ENCODE measurements around the gene TMC1.

The TMC1 gene

DNA sequence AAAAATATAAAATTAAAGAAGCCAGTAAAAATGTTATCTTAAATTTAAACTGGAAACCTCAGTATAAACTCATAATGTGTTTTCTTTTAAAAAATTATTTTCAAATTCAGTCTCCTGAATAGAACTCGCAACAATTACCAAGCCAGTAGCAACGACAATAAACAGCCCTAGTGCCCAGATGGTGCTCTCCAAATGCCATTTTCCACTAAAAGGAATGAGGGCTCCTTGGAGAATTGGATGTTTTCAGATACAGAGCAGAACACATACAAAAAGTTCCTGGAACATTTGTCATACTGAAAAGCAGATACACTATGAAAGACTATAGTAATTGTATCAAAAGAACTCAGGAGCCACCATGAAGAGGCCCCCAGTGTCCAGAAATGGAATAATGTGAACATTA is 97.4 kb downstream of the TMC1 start:
- DNase-seq: no peak

DNA sequence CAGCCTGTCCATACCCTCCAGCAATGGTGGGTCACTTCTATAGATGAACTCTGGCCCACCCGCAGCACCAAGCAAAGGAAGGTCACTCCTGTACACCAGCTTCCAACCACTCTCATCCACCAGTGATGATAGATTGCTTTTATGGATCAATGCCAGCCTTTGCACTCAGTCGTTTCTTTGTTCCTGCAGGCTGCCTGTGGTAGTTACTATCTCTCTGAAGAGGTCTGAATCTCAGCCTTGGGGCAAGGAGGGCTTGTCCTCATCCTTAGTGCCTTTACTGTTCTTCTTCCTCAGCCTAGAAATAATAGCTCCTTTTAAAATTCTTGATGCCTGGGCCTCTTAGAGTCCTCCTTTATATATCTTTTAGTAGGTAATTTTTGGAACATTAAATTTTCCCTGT is 100.8 kb downstream of the TMC1 start:
- no peak for DNase-seq

DNA sequence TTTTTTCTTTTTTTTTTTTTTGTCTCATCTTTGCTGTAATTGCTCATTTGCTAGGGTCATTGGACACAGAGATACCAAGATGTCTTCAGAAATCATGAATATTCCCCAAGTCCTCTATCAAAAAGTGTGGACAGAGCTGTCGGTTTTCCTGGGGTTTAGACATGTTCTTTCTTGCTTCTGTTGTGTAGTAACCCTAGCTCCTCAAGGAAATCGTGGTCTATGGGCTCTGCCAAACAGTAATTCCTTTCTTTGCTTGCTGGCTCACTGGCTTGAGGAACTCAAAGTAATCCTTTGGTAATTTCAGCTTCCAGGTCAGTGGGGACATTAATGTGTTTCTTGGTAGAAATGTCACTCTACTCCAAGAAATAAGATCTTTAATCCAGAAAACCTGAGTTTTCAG is 101.7 kb downstream of the TMC1 start:
- no peak for DNase-seq

DNA sequence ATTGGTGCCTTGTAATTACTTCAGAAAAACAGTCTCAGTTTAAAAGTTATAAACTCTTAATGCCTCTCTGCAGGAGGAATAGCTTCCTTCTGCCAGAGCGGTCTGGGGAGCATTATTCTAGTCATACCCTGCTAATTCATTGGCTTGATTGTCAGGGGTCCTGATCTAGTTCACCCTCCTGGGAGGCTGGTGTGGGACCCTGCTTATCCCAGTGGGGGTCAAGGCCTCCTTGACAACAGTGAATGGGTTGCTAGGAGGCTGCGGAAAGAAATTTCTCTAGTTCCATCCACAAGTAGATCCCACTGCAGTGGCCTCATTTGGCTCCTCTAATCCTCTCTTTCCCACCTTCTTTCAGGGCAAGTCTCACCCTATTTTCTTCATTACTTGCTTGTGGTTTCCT is 105.7 kb downstream of the TMC1 start:
- DNase-seq: no peak

DNA sequence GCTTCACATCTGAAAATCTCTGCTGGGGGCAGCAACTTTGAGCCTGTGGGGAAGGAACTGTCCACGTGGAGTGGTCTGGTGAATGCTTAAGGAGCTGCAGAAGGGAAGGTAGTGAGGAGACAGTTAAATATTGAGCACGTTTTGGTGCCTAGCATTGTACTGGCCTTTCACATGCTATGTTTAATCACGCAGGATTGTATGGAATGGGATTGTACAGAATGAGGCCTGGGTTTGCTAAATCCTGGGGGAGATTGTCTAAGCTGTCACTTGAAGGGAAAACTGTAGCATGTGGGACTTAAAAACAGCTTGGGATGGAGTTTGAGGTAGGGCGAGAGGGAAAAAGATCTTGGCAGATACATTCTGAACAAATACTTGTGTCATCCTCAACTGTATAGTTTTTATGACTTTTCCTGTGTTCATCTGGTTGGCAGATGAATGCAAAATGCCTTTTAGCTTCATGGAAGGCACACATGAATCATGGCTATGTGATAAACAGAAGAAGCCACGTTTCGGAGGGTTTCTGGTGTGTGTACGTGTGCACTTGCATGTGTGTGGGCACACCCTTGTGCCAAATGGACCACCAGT is 106.6 kb downstream of the TMC1 start:
- no peak for DNase-seq

DNA sequence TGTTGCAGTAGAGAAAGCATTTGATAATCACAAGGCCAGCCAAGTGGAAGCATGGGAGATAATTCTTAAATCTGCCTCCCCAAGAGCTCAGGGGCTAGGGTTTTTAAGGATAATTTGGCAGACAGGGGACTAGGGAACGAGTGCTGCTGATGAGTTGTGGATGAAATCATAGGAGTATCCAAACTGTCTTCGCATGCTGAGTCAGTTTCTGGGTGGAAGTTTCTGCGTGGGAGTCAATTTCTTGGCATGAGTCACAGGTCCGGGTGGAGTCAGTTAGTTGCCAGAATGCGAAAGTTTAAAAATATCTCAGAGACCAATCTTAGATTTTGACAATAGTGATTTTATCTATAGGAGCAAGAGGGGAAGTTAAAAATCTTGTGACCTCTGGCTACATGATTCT is 112.6 kb downstream of the TMC1 start:
- no peak for DNase-seq

DNA sequence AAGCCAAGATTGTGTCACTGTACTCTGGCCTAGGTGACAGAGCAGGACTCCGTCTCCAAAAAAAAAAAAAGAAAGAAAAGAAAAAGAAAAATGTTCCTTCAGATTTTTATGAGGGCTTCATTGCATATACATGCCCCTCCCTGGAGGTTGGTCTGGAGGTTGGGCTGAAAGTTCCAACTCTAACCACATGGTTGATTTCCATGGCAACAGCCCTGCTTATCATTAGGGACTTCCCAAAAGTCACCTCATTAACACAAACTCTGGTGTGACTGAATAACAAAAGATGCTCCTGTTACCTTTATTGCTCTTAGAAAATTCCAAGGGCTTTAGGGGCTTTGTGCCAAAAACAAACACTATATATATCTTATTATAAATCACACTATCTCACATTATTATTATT is 113.8 kb downstream of the TMC1 start:
- no peak for DNase-seq

DNA sequence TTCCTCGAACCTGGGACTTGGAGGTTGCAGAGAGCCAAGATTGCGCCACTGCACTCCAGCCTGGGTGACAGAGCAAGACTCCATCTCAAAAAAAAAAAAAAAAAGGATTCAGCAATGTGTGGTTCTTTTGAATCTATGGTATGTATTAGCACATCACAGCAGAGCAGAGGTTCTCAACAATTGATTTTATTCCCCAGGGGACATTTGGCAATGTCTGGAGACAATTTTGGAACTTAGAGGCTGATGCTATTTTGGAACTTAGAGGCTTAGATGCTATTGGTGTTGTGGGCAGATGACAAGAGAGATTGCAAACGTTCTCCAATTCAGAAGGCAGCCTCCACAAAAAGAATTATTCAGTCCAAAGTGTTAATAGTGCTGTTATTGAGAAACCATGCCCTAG is 115.2 kb downstream of the TMC1 start:
- DNase-seq: no peak

DNA sequence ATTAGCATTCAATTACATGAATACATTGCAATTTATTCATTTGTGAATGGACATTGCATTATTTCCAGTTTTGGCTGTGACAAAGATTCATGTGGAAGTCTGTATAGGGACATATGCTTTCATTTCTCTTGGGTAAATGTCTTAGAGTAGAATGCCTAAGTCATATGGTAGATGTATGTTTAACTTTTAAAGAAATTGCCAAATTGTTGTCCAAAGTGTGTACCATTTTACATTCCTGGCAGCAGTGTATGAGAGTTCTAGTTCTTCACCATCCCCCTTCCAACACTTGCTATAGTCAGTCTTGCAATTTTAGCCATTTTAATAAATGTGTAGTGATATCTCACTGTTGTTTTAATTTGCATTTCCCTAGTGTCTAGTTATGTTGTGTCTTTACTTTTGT is 122.2 kb downstream of the TMC1 start:
- DNase-seq: no peak

DNA sequence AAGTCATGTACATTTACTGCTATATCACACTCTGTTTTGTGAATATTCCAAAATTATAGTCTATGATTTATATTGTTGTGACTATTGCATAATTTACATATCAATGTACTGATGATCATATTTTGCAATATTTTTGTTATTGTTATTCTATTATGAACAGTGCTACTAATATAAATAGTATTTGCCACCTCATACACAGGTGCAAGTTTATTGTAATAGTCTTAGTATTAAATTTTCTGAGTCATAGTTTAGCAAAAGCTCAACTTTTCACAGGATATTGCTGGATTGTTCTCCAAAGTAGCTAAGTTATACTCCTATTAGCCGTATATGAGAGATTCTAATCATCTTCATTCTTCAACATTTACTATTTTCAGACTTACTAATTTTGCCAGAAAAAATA is 124.7 kb downstream of the TMC1 start:
- no peak for DNase-seq

DNA sequence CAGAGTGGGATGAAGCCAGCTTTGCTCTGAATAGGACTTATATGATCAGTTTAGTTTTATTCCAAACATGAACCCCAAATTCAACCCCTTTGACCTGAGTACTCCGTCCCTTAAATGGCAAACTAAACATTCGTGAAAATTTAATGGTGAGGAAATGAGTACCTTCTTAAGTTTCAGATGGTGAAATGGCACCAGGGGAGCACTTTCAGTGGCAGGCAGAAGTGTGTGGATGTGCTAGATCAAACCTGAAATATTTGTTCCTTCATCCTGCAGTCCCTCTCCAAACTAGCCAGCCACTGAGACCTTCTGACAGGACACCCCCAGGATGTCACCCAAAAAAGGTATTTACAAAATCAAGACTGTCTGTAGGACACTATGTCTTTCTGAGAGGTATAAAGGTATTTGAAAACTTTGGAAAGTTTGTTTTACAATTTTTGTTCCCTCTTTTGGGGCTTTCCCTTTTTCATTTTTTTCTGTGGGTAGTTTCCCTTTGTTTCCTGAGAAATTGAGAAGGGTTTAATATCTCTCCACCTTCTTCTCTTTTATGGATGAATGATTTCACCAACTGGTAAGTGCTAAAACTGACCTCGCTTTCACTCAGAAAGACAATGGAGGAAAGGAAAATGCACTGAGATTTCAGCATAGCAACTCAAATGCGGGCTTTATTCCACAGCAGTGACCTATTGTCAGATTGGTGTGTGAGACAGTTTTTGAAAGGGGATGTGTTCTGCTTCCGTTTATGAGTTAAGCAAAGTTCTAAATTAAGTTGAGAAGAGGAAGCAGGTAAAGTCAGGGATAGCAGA is 127.1 kb downstream of the TMC1 start:
- DNase-seq: no peak

DNA sequence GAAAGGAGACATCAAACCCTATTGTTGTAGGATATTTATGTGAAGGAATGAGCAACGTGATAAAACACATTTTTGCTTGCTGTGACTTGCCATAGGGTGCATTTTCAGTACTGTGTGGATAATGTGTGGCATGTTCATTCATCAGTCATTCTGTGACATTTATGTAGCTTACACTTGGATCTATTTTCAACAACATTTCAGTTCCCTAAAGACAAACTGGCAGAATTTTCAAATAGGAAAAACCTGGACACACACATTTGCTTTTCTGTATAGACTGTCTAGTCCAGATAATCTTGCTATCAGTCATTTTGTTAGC is 127.7 kb downstream of the TMC1 start:
- DNase-seq: no peak

DNA sequence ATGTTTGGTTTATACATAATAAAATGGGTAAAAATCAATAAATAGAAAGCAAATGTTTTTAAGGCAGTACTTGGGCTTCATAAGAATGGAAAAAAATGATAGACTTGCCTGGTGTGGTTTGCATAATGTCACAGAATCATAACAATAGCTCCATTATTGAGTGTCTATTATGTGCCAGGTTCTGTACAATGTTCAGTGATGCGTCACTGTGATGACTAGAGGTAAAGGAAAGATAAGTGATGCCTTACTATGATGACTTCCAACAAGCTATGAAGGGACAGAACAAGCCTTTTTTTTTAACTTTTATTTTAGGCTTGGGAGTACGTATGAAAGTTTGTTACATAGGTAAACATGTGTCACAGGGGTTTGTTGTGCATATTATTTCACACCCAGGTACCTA is 128.8 kb downstream of the TMC1 start:
- no peak for DNase-seq

DNA sequence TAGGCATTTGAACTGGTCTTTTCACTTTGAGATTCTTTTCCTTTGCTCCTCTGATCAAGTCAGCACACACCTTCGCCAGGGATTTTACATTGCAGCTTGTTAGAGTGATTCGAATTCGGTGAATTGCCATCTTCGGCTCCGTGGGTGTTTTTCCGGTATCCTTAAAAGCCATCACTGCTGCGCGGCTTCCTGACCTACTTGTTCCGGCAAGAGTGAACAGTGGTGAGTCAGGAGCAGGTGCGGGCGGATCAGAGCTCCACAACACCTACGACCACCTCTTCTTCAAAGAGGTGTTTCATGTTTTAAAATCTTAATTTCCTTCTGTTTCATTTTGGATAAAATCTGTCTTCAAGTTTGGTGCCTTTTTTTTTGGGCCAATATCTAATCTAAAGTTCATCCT is 134.6 kb downstream of the TMC1 start:
- DNase-seq: no peak

DNA sequence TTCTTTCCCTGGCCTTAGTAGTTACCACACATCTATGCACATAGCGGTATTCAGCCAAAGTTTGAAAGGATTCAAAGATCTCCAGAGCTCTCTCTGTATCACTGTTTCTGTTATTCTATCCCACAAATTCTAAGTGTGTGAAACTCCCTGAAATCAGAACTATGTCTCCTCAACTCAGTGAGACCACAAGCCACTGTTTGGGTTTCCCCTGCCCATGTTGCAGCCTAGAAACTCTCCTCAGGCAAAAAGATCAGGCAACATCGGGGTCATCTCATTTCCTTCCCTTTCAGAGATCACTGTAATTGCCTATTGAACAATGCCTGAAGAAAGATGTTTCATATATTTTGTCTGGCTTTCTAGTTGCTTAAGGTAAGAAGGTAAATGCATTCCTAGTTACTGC is 135.6 kb downstream of the TMC1 start:
- DNase-seq: no peak

DNA sequence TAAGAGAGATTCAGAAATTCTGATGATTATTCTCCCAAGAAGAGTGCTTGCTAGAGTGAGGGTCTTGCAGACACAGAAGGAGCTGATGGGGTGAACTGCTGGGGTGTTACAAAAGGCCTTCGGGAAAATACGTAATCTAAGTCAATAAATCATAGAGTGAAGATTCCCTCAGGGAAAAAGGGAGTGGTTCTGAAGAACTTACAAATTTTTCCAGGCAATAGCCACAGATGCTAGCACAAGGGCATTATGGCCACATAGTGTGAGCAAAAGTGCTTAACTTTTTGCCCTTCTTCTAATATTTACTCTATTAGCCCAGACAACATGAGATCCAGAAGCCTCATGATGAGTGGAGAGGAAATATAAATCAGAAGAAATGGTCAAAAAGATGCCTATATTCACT is 137.3 kb downstream of the TMC1 start:
- DNase-seq: no peak

DNA sequence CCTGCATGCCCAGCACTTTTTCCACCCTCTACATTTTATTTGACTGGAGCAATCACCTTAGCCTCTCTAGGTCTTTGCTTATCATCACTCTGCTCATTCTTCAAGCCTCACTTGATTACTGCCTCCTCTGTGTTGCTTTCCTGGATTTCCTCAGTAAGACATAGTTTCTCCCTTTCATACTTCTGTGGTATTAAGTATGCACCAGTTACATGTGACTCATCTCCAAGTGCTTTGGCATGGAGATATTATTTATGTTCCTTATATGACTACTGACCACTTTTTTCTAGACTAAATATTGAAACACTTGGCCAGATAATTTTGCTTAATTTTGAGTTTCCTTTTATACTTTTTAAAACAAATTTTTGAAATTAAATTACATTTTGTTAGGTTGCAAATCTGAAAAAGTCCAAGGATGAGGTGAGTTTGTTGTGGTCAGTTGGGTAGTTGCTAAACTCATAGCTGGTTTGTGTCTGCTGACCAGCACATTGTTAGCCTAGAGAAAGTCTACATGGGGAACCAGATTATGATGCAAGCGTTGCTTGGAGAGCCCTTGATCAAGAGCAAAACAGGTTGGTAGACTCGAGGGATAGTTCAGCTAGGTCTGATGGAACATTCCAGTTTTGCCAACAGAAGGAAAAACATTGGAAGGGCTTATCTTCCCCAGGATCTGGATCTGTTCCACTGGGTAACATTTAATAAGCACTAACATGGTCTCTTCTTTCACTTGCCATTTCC is 140.2 kb downstream of the TMC1 start:
- DNase-seq: no peak

DNA sequence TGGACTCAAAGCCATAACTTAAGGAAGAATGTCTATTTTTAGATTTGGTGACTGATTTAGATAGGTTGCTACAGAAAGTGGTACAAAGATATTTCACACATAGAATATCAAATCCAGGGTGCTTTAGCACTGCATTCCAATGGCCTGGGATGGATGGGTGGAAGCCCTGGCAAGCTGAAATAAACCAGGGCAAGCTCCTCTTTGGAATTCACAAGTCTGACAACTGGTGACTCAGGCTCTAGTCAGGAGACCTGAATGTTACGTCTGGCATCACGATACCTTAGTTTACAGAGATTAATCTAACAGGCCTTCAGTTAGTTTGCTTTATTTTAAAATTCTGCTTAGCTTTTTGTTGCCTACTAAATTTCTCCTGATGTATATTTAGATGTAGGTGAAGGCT is 144.0 kb downstream of the TMC1 start:
- no peak for DNase-seq

DNA sequence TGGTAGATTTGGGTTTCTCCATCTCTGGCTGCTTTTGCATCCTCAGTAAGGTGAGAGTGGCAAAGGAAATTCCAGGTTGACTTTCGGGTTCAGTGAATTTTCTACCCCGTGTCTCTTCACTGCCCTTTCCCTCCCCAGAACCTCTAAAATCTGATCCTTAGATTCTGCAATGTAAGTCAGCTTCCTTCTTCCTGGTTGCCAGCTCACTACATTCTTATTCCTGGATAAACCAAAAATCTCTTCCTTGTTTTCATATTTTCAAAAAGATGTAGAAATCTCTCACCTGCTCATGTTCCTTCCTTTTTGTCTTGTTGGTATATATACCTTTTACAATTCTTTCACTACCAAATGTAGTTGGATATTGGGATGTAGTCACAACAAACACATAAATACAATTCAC is 145.8 kb downstream of the TMC1 start:
- DNase-seq: no peak

DNA sequence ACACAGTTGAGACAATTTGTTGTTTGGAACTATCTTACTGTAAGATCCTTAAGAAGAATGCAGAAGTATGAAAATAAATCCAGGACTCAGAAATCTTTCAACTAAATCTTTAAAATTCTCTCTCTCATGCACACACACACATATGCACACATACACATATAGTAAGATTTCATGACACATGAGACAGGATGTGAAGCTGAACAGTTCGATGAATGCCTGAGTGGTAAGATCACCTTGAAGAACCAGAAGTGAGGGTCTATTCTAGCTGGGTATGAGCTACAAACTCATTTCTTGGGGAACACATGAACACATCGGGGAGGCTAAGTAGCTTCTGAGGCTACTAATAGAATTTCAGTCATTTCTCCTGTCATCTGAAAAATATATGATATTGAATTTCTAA is 153.6 kb downstream of the TMC1 start:
- no peak for DNase-seq

DNA sequence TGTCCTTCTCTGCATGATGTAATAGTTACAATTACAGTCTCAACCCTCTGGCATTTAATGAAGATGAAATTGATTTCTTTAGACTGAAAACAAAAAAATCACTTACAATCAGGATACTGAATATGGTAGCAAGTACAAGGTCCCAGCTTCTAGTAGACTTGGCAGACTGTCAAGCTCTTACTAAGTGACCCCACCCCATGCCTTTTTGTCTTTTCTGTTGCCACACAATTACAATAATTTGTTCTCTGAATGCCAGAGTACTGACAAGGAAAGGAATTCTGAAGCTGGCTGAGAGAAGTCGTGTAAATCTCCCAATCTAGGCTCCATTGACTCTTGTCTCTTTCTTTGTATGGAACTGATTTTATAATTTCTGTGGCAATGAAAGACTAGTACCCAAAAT is 154.2 kb downstream of the TMC1 start:
- DNase-seq: no peak

DNA sequence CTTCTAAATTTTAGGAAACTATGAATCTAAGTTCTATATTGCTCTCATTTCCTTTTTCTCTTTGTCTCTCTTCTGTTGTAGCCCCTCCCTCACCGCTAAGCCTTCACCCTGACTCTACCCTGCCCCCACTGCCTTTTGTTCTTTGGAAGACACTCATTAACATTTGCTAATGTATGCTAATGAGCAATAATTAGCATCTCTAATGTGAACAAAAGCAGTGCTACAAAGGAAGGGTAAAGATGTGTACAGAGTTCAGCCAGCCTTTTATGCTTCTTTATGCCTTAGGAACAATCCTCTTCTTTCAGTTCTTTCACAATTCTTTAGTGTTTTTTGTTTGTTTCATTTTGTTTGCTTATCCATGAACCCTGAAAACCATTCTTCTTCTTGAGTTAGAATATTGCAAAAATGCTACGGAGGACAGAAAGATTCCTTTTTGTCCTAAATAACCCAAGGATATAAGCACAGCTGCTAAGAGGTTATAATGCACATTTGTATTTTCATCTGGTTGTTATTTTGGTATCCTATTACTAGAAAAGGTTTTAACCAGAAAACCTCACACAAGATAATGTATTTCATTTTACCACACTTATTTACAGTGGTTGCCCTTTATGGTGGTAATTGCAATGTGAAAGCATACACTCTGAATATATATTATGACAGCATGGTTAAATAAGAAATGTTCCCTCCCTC is 159.3 kb downstream of the TMC1 start:
- DNase-seq: no peak

DNA sequence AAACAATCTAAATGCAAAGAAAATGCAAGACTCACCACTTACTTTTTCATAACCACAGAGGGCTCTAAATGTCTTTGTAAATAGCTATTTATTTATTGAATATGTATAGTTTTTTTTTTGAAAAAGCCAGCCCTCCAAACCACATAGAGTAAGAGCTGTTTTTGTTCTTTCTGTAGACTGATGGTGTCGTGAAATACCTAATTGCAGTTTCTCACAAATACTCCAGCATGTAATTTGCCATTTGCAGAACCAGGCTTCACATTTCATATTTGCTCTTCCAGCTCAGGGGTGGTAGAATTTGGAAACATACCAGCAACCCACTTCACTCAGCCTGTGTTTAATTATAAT is 159.8 kb downstream of the TMC1 start:
- peak; percentile 8 for DNase-seq

DNA sequence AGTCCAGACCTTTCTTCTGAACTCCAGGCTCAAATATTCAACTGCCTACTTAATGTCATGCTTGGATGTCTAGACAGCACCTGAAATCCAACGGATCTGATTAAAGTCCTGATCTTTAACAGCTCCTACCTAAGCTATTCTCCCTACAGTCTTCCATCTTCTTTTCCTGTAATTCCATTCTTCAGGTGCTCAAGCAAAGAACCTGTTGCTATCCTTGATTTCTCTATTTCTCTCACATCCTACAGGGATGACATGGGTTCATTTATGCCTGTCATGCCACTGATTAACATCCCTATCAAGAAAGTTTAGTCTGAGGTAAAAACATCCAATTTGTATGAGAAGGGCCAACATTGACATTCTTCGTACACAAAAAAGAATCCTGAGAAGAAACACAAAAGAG is 163.2 kb downstream of the TMC1 start:
- no peak for DNase-seq
